Measurements from ENCODE around the gene KAT6B. TPM values are rescaled to one million over a fixed set of nuclear protein-coding genes. Genes with fewer than 3 reads are reported as not detected.

The KAT6B gene
- total RNA-seq, 1 experiment from 2014 or later: 21.8 TPM

- Histone ChIP-seq H3K27ac (ENCODE audit: low read depth, low read length, poor library complexity, severe bottlenecking) (no peak overlapping the region), H3K4me3 (ENCODE audit: low read depth, low read length, poor library complexity, severe bottlenecking) (no peak overlapping the region), H3K9me3 (ENCODE audit: low read depth, low read length, poor library complexity, severe bottlenecking) (no peaks in the 10 kb centered on the region), H3K4me1 (ENCODE audit: insufficient read depth, low read length, poor library complexity, severe bottlenecking) (peaks cover 14% of the 10 kb centered on the region), H3K27me3 (replicated peaks; ENCODE audit: insufficient read depth, low read depth, low read length, poor library complexity) (peaks cover 4% of the 10 kb centered on the region), H3K36me3 (ENCODE audit: insufficient read depth, low read length, poor library complexity, severe bottlenecking) (no peaks in the 10 kb centered on the region)
- ChIA-PET POLR2A (ENCODE audit: low non-redundant PET) (interaction anchor here (0.6 kb wide), 1 partner anchor 529 kb away, joined by 3 read pairs; no protein-coding TSS in a partner anchor), CTCF (no interaction called here)
- no peak for DNase-seq (ENCODE audit: low spot score)
- no peak for TF ChIP-seq EZH2 (IDR thresholded peaks at IDR 0.05; ENCODE audit: borderline replicate concordance, low read depth, low read length, poor library complexity, severe bottlenecking)
- TF ChIP-seq, protein P1, sequence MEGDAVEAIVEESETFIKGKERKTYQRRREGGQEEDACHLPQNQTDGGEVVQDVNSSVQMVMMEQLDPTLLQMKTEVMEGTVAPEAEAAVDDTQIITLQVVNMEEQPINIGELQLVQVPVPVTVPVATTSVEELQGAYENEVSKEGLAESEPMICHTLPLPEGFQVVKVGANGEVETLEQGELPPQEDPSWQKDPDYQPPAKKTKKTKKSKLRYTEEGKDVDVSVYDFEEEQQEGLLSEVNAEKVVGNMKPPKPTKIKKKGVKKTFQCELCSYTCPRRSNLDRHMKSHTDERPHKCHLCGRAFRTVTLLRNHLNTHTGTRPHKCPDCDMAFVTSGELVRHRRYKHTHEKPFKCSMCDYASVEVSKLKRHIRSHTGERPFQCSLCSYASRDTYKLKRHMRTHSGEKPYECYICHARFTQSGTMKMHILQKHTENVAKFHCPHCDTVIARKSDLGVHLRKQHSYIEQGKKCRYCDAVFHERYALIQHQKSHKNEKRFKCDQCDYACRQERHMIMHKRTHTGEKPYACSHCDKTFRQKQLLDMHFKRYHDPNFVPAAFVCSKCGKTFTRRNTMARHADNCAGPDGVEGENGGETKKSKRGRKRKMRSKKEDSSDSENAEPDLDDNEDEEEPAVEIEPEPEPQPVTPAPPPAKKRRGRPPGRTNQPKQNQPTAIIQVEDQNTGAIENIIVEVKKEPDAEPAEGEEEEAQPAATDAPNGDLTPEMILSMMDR (conservative IDR thresholded peaks at IDR 0.05; ENCODE audit: low read depth, low read length): no peak
- no TSS peak for BruUV-seq (replicated peaks)
- intact Hi-C loops (cut with micrococcal nuclease; ENCODE audit: unreplicated experiment): loop anchor here (10.0 kb wide), 1 partner anchor 192 kb away; no protein-coding TSS in a partner anchor
Observed at GRCh38 chr10:74822521-74823089, 3.8 kb upstream of the KAT6B start.

DNA sequence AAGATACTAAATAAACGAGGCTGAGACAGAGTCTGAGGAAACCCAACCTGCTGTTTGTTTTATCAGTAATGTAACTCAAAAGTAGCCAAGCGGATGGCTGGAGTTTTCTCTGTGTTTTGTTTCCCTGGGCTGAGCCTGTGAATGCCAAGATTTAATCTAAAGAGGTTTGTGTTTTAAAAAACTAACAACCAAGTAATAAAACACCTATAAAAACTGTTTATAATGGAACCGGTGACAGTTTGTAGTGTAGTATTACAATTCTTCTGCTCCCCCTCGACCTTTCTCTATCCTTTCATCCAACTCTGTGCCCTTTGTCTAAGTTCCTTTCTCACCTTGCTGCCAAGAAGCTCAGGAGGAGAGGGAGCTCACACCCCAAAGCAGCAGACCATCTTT, 2.6 kb upstream of the KAT6B start:
- Histone ChIP-seq H3K27me3 (replicated peaks; ENCODE audit: insufficient read depth, low read depth, low read length, poor library complexity) (peaks cover 4% of the 10 kb centered on the region), H3K27ac (ENCODE audit: low read depth, low read length, poor library complexity, severe bottlenecking) (no peak overlapping the region), H3K36me3 (ENCODE audit: insufficient read depth, low read length, poor library complexity, severe bottlenecking) (no peaks in the 10 kb centered on the region), H3K4me1 (ENCODE audit: insufficient read depth, low read length, poor library complexity, severe bottlenecking) (peaks cover 17% of the 10 kb centered on the region), H3K4me3 (ENCODE audit: low read depth, low read length, poor library complexity, severe bottlenecking) (no peak overlapping the region), H3K9me3 (ENCODE audit: low read depth, low read length, poor library complexity, severe bottlenecking) (no peaks in the 10 kb centered on the region)
- intact Hi-C loops (cut with micrococcal nuclease; ENCODE audit: unreplicated experiment): loop anchor here (10.0 kb wide), 1 partner anchor 191 kb away; no protein-coding TSS in a partner anchor
- ChIA-PET POLR2A (ENCODE audit: low non-redundant PET) (no interaction called here), CTCF (no interaction called here)
- DNase-seq (ENCODE audit: low spot score): no peak
- no peak for TF ChIP-seq EZH2 (IDR thresholded peaks at IDR 0.05; ENCODE audit: borderline replicate concordance, low read depth, low read length, poor library complexity, severe bottlenecking)
- TF ChIP-seq, protein P1 (conservative IDR thresholded peaks at IDR 0.05; ENCODE audit: low read depth, low read length): no peak
- no TSS peak for BruUV-seq (replicated peaks)

- BruUV-seq (replicated peaks): no TSS peak
- intact Hi-C loops (cut with micrococcal nuclease; ENCODE audit: unreplicated experiment): loop anchor here (10.0 kb wide), 1 partner anchor 190 kb away; no protein-coding TSS in a partner anchor
- Histone ChIP-seq H3K9me3 (ENCODE audit: low read depth, low read length, poor library complexity, severe bottlenecking) (no peaks in the 10 kb centered on the region), H3K27me3 (replicated peaks; ENCODE audit: insufficient read depth, low read depth, low read length, poor library complexity) (peaks cover 4% of the 10 kb centered on the region), H3K4me3 (ENCODE audit: low read depth, low read length, poor library complexity, severe bottlenecking) (peak overlapping the region; percentile 93), H3K27ac (ENCODE audit: low read depth, low read length, poor library complexity, severe bottlenecking) (no peak overlapping the region), H3K4me1 (ENCODE audit: insufficient read depth, low read length, poor library complexity, severe bottlenecking) (peaks cover 17% of the 10 kb centered on the region), H3K36me3 (ENCODE audit: insufficient read depth, low read length, poor library complexity, severe bottlenecking) (no peaks in the 10 kb centered on the region)
- TF ChIP-seq, protein P1 (conservative IDR thresholded peaks at IDR 0.05; ENCODE audit: low read depth, low read length): no peak
- TF ChIP-seq EZH2 (IDR thresholded peaks at IDR 0.05; ENCODE audit: borderline replicate concordance, low read depth, low read length, poor library complexity, severe bottlenecking): no peak
- ChIA-PET POLR2A (ENCODE audit: low non-redundant PET) (no interaction called here), CTCF (no interaction called here)
- no peak for DNase-seq (ENCODE audit: low spot score)
Observed at GRCh38 chr10:74824184-74824899, 2.1 kb upstream of the KAT6B start.

All from A673 (cell line).